ENCODE measurements around the gene KCNG2. TPM values are rescaled to one million over a fixed set of nuclear protein-coding genes. Genes with fewer than 3 reads are reported as not detected.
A peak's percentile ranks its signal among the peaks of the same experiment; 100 is the strongest.

Gene KCNG2
- total RNA-seq, 1 donor from 2014 or later: not detected

- intact Hi-C loops (cut with micrococcal nuclease): loop anchor here (5.0 to 10.0 kb wide), 2 partner anchors 58 to 96 kb away; partner anchors contain the start of gene SLC66A2
- H3K4me1 Mint-ChIP-seq: peaks cover 30% of the 10 kb centered on the region
- no peak overlapping the region for H3K27ac Mint-ChIP-seq
- peaks cover 4% of the 10 kb centered on the region for H3K9me3 Mint-ChIP-seq
- H3K36me3 Mint-ChIP-seq (ENCODE audit: low read depth): no peaks in the 10 kb centered on the region
- DNase-seq (no peak), ATAC-seq (ENCODE audit: low read depth) (peak; percentile 57)
- POLR2A ChIA-PET: interaction anchor here (0.9 to 1.0 kb wide), 2 partner anchors 93 to 132 kb away, joined by 3 to 4 read pairs; partner anchors contain the start of gene TXNL4A
- TF ChIP-seq CTCF (IDR thresholded peaks at IDR 0.05): no peak
- H3K27me3 Mint-ChIP-seq: no peaks in the 10 kb centered on the region
- peak overlapping the region; percentile 26 for H3K4me3 Mint-ChIP-seq
- CTCF ChIA-PET: no interaction called here
These were observed 58.6 kb downstream of the KCNG2 start for GRCh38 chr18:79856119-79857007.

GRCh38 chr18:79857082-79857671, 59.4 kb downstream of the KCNG2 start:
- H3K4me1 Mint-ChIP-seq: peaks cover 30% of the 10 kb centered on the region
- ATAC-seq (ENCODE audit: low read depth): no peak
- H3K4me3 Mint-ChIP-seq: no peak overlapping the region
- TF ChIP-seq CTCF (IDR thresholded peaks at IDR 0.05): no peak
- ChIA-PET POLR2A (interaction anchor here (1.0 kb wide), 1 partner anchor 131 kb away, joined by 3 read pairs; the partner anchor contains the start of gene TXNL4A), CTCF (no interaction called here)
- no peaks in the 10 kb centered on the region for H3K27me3 Mint-ChIP-seq
- DNase-seq: no peak
- intact Hi-C loops (cut with micrococcal nuclease): loop anchor here (5.0 to 10.0 kb wide), 2 partner anchors 58 to 95 kb away; partner anchors contain the start of gene SLC66A2
- no peak overlapping the region for H3K27ac Mint-ChIP-seq
- peaks cover 4% of the 10 kb centered on the region for H3K9me3 Mint-ChIP-seq
- H3K36me3 Mint-ChIP-seq (ENCODE audit: low read depth): no peaks in the 10 kb centered on the region

- Mint-ChIP-seq H3K4me1 (peaks cover 30% of the 10 kb centered on the region), H3K27ac (no peak overlapping the region), H3K36me3 (ENCODE audit: low read depth) (no peaks in the 10 kb centered on the region), H3K27me3 (no peaks in the 10 kb centered on the region), H3K9me3 (peaks cover 6% of the 10 kb centered on the region), H3K4me3 (no peak overlapping the region)
- no peak for TF ChIP-seq CTCF (IDR thresholded peaks at IDR 0.05)
- DNase-seq (no peak), ATAC-seq (ENCODE audit: low read depth) (no peak)
- intact Hi-C loops (cut with micrococcal nuclease): loop anchor here (5.0 to 10.0 kb wide), 2 partner anchors 55 to 93 kb away; partner anchors contain the start of gene SLC66A2
- POLR2A ChIA-PET: no interaction called here
- CTCF ChIA-PET: no interaction called here
These were observed 61.6 kb downstream of the KCNG2 start for GRCh38 chr18:79859314-79859713.

- no peak for TF ChIP-seq CTCF (IDR thresholded peaks at IDR 0.05)
- intact Hi-C loops (cut with micrococcal nuclease): no loop called here
- POLR2A ChIA-PET: no interaction called here
- DNase-seq (no peak), ATAC-seq (ENCODE audit: low read depth) (no peak)
- H3K36me3 Mint-ChIP-seq (ENCODE audit: low read depth): no peaks in the 10 kb centered on the region
- H3K27ac Mint-ChIP-seq: no peak overlapping the region
- peaks cover 9% of the 10 kb centered on the region for H3K4me1 Mint-ChIP-seq
- H3K27me3 Mint-ChIP-seq: no peaks in the 10 kb centered on the region
- no peak overlapping the region for H3K4me3 Mint-ChIP-seq
- peaks cover 6% of the 10 kb centered on the region for H3K9me3 Mint-ChIP-seq
- CTCF ChIA-PET: no interaction called here
These were observed 63.9 kb downstream of the KCNG2 start for GRCh38 chr18:79861687-79862086.

- DNase-seq: no peak
- no peak for TF ChIP-seq CTCF (IDR thresholded peaks at IDR 0.05)
- intact Hi-C loops (cut with micrococcal nuclease): no loop called here
- CTCF ChIA-PET: no interaction called here
- Mint-ChIP-seq H3K27me3 (no peaks in the 10 kb centered on the region), H3K4me1 (peaks cover 2% of the 10 kb centered on the region), H3K4me3 (no peak overlapping the region), H3K36me3 (ENCODE audit: low read depth) (no peaks in the 10 kb centered on the region), H3K27ac (no peak overlapping the region), H3K9me3 (peaks cover 6% of the 10 kb centered on the region)
- POLR2A ChIA-PET: no interaction called here
- ATAC-seq (ENCODE audit: low read depth): no peak
These were observed 64.8 kb downstream of the KCNG2 start for GRCh38 chr18:79862562-79862961.
